Keratinocyte (primary cell): ENCODE measurements around the gene PTPN20. TPM values are rescaled to one million over a fixed set of nuclear protein-coding genes. Genes with fewer than 3 reads are reported as not detected.

ENCODE experiments used
- DNase-seq: peaks from one replicate; pipeline ENCODE4 v3.0.0-alpha.2; 2011; ENCODE audit warnings: low read depth, missing footprints, low spot score
- FAIRE-seq: peaks from 2 replicates; lab custom pipeline; 2011; peaks lifted over from hg19 to GRCh38; lab: Jason Lieb, UNC
- H2AFZ ChIP-seq: 2 replicates; pipeline ENCODE4 v1.6.0; 2012; ENCODE audit warnings: low read length, control low read depth, inconsistent platforms; ENCODE audit not compliant: control insufficient read depth
- H3K27ac ChIP-seq: 2 replicates; pipeline ENCODE4 v1.5.1; 2011; ENCODE audit warnings: low read length; ENCODE audit not compliant: control insufficient read depth, insufficient read depth
- H3K27me3 ChIP-seq: 3 replicates; pipeline ENCODE4 v1.6.0; 2011; ENCODE audit warnings: low read length; ENCODE audit not compliant: control insufficient read depth, insufficient read depth; ENCODE audit errors: extremely low read depth
- H3K36me3 ChIP-seq, 2 experiments: 2 replicates in 1 of 2; 3 replicates in 1 of 2; pipeline ENCODE4 v1.5.1; 2011; ENCODE audit warnings: low read length in 2 of 2, mild to moderate bottlenecking in 1 of 2; ENCODE audit not compliant: control insufficient read depth in 2 of 2, insufficient read depth in 2 of 2; ENCODE audit errors: extremely low read depth in 1 of 2
- H3K4me1 ChIP-seq: 3 replicates; pipeline ENCODE4 v1.5.1; 2011; ENCODE audit warnings: low read length; ENCODE audit not compliant: control insufficient read depth, insufficient read depth; ENCODE audit errors: extremely low read depth
- H3K4me2 ChIP-seq: 3 replicates; pipeline ENCODE4 v1.6.0; 2011; ENCODE audit warnings: low read depth, low read length; ENCODE audit not compliant: control insufficient read depth, insufficient read depth; ENCODE audit errors: extremely low read depth
- H3K4me3 ChIP-seq, 3 experiments: fragments of 200-600 bp in 1 of 3; sonication (generic) in 1 of 3; 2 replicates in 2 of 3; 3 replicates in 1 of 3; pipeline ENCODE4 v1.5.1; 2011 to 2016; ENCODE audit warnings: low read length in 3 of 3, mild to moderate bottlenecking in 3 of 3, control low read depth in 2 of 3, inconsistent platforms in 1 of 3, low read depth in 1 of 3, mixed read lengths in 1 of 3, mixed run types in 1 of 3, moderate library complexity in 1 of 3; ENCODE audit not compliant: control insufficient read depth in 2 of 3, insufficient read depth in 2 of 3; ENCODE audit errors: extremely low read depth in 1 of 3
- H3K79me2 ChIP-seq: 2 replicates; pipeline ENCODE4 v1.6.0; 2012; ENCODE audit warnings: low read length; ENCODE audit not compliant: control insufficient read depth, insufficient read depth
- H3K9ac ChIP-seq: 3 replicates; pipeline ENCODE4 v1.6.0; 2011; ENCODE audit warnings: low read length; ENCODE audit not compliant: control insufficient read depth, insufficient read depth; ENCODE audit errors: extremely low read depth
- H3K9me1 ChIP-seq: 3 replicates; pipeline ENCODE4 v1.6.0; 2011; ENCODE audit warnings: low read length; ENCODE audit not compliant: control insufficient read depth, insufficient read depth; ENCODE audit errors: extremely low read depth
- H3K9me3 ChIP-seq: 2 replicates; pipeline ENCODE4 v1.5.1; 2012; ENCODE audit warnings: low read depth, low read length; ENCODE audit not compliant: control insufficient read depth
- H4K20me1 ChIP-seq: 3 replicates; pipeline ENCODE4 v1.6.0; 2011; ENCODE audit warnings: low read length; ENCODE audit not compliant: control insufficient read depth, insufficient read depth; ENCODE audit errors: extremely low read depth
- EZH2 ChIP-seq: IDR thresholded peaks from one replicate; pipeline ENCODE4 v1.6.1; 2012; ENCODE audit warnings: inconsistent platforms, mild to moderate bottlenecking, low read length, moderate library complexity
- dilution Hi-C: fragments of 300-500 bp; cut with MboI; formaldehyde crosslinking; loops from one replicate; pipeline ENCODE4 v1.7.0; 2020; ENCODE audit warnings: low sequenced_read_pairs; ENCODE audit not compliant: extremely low pct_ligation_motif_present
- polyA plus RNA-seq, 5 experiments: library from polyadenylated mRNA; depleted of rRNA in 3 of 5; stranded (reverse) in 3 of 5; stranded (forward) in 1 of 5; unstranded in 1 of 5; fragments of >200 nt; gene quantifications; 1 replicate in 1 of 5; 2 replicates in 3 of 5; 3 replicates in 1 of 5; pipeline versions ENCODE4 v1.2.1 to v1.2.3, GENCODE V29; 2011 to 2012; ENCODE audit warnings: missing spikeins in 2 of 5, low read depth in 1 of 5, low replicate concordance in 1 of 5
- TF ChIP-seq, protein P1 (sequence below), 3 experiments: IDR thresholded peaks in 1 of 3; conservative IDR thresholded peaks in 1 of 3; optimal IDR thresholded peaks in 1 of 3; 2 replicates in 2 of 3; 3 replicates in 1 of 3; pipeline versions ENCODE3 to v1.5.1; 2011; ENCODE audit warnings: low read length in 3 of 3, mild to moderate bottlenecking in 3 of 3, moderate library complexity in 2 of 3, control low read depth in 1 of 3, inconsistent platforms in 1 of 3; ENCODE audit not compliant: insufficient read depth in 2 of 3; ENCODE audit errors: extremely low read depth in 1 of 3

PTPN20 gene
- polyA plus RNA-seq, 1 donor (not counting 4 experiments of a cell fraction or from before 2014, with no cell fraction given) = 7.3 TPM

DNA sequence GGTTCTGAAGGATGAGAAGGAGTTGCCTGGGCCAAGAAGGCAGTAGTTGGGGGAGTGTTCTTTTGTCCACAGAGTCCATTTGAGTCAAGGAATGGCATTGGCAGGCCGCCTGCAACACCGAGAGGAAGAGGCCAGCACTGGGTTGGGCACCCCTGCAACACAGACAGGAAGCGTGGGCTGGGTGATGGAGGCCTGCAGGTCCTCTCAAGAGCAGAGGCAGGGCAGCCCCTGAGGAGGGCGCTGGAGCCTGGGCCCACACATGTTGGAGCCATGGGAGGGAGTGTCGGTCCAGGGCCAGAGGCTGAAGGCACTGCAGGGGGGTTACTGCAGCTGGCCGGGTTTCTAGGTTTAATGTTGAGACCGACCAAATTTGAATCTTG is 137.3 kb downstream of the PTPN20 start:
- H3K27me3 ChIP-seq = peaks cover 5% of the 10 kb centered on the region
- H3K27ac ChIP-seq = no peak overlapping the region
- no peaks in the 10 kb centered on the region for H3K4me1 ChIP-seq
- FAIRE-seq (no peak), DNase-seq (no peak)
- peaks cover 2% of the 10 kb centered on the region for H4K20me1 ChIP-seq
- H3K9me3 ChIP-seq = no peaks in the 10 kb centered on the region
- H3K9me1 ChIP-seq = no peaks in the 10 kb centered on the region
- no peak overlapping the region for H3K9ac ChIP-seq
- no peaks in the 10 kb centered on the region for H3K36me3 ChIP-seq
- no peak overlapping the region for H2AFZ ChIP-seq
- TF ChIP-seq, protein P1, sequence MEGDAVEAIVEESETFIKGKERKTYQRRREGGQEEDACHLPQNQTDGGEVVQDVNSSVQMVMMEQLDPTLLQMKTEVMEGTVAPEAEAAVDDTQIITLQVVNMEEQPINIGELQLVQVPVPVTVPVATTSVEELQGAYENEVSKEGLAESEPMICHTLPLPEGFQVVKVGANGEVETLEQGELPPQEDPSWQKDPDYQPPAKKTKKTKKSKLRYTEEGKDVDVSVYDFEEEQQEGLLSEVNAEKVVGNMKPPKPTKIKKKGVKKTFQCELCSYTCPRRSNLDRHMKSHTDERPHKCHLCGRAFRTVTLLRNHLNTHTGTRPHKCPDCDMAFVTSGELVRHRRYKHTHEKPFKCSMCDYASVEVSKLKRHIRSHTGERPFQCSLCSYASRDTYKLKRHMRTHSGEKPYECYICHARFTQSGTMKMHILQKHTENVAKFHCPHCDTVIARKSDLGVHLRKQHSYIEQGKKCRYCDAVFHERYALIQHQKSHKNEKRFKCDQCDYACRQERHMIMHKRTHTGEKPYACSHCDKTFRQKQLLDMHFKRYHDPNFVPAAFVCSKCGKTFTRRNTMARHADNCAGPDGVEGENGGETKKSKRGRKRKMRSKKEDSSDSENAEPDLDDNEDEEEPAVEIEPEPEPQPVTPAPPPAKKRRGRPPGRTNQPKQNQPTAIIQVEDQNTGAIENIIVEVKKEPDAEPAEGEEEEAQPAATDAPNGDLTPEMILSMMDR (optimal IDR thresholded peaks at IDR 0.05 in 1 of 3, IDR thresholded peaks at IDR 0.05 in 1 of 3, conservative IDR thresholded peaks at IDR 0.05 in 1 of 3; ENCODE audit: extremely low read depth in 1 of 3, insufficient read depth in 2 of 3, low read length in 3 of 3) = no peak
- dilution Hi-C loops = no loop called here
- no peak overlapping the region for H3K4me3 ChIP-seq
- no peak overlapping the region for H3K4me2 ChIP-seq
- H3K79me2 ChIP-seq = no peaks in the 10 kb centered on the region

- dilution Hi-C loops = no loop called here
These were observed 138.0 kb downstream of the PTPN20 start for GRCh38 chr10:47049056-47049851.

More at GRCh38 chr10:47049056-47049851, 138.0 kb downstream of the PTPN20 start:
- TF ChIP-seq, protein P1 (optimal IDR thresholded peaks at IDR 0.05 in 1 of 3, IDR thresholded peaks at IDR 0.05 in 1 of 3, conservative IDR thresholded peaks at IDR 0.05 in 1 of 3; ENCODE audit: extremely low read depth in 1 of 3, insufficient read depth in 2 of 3, low read length in 3 of 3) = no peak
- no peak for TF ChIP-seq EZH2
- Histone ChIP-seq H3K4me3 (no peak overlapping the region), H3K9me3 (no peaks in the 10 kb centered on the region), H3K4me1 (no peaks in the 10 kb centered on the region), H3K36me3 (no peaks in the 10 kb centered on the region), H2AFZ (no peak overlapping the region), H3K4me2 (no peak overlapping the region), H3K27ac (no peak overlapping the region), H3K9me1 (no peaks in the 10 kb centered on the region), H3K9ac (no peak overlapping the region), H4K20me1 (peaks cover 2% of the 10 kb centered on the region), H3K27me3 (peaks cover 5% of the 10 kb centered on the region), H3K79me2 (no peaks in the 10 kb centered on the region)
- DNase-seq (no peak), FAIRE-seq (no peak)
